Adrenal gland (tissue), 5 donors: ENCODE results near the gene C19orf73.

Source experiments
- CTCF ChIP-seq, 6 experiments: fragments of 450-650 bp in 4 of 6; fragments of 200-600 bp in 2 of 6; sonication (generic) in 1 of 6; IDR thresholded peaks; 1 replicate in 5 of 6; 2 replicates in 1 of 6; pipeline versions ENCODE4 v1.5.1 to v1.8.0; 2016 to 2021; ENCODE audit warnings: antibody characterized with exemption in 6 of 6, mild to moderate bottlenecking in 2 of 6, moderate library complexity in 1 of 6
- POLR2A ChIP-seq, 2 donors: fragments of 450-650 bp; IDR thresholded peaks; one replicate each; pipeline ENCODE4 v1.6.1; 2017; ENCODE audit warnings: antibody characterized with exemption in 2 of 2, mild to moderate bottlenecking in 2 of 2, moderate library complexity in 1 of 2
- donor health status: DM: no; HTN: no; CAD: no.

- TF ChIP-seq CTCF (IDR thresholded peaks at IDR 0.05) (no peak), POLR2A (IDR thresholded peaks at IDR 0.05) (no peak)
Measured at GRCh38 chr19:49085868-49086232, 33.1 kb downstream of the C19orf73 start.
